Stimulated activated CD4-positive, alpha-beta T cell treated with anti-CD3 and anti-CD28 coated beads, Interleukin-12 subunit alpha, Interleukin-12 subunit beta, amount 100 ng/mL, for 4 hours (primary cell): ENCODE results near the gene GTF2B.
"Not testable (repeated sequence)": the region's sequence is repeated elsewhere in the genome, so short reads cannot be mapped to it uniquely, and the experiment has no call there.

ENCODE experiments used
- DNase-seq: peaks from one replicate; pipeline ENCODE4 v3.0.0-alpha.2; 2020

The GTF2B gene

DNA sequence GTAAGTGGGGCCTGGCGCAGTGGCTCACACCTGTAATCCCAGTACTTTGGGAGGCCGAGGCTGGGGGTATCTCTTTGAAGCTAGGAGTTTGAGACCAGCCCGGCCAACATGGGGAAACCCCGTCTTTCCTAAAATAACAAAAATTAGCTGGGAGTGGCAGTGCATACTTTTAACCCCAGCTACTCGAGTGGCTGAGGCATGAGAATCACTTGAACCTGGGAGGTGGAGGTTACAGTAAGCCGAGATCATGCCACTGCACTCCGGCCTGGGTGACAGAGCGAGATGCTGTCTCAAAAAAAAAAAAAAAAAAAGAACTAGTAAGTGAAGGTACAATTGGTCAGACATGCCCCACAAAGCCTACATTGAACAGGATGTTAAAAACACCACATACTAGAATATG lies 10.7 kb downstream of the GTF2B start:
- not testable (repeated sequence) for DNase-seq

- no peak for DNase-seq
These were observed 12.6 kb downstream of the GTF2B start for GRCh38 chr1:88878731-88879130.

GRCh38 chr1:88877911-88878310 lies 13.5 kb downstream of the GTF2B start:
- DNase-seq, result no peak

- no peak for DNase-seq
These were observed 14.0 kb downstream of the GTF2B start for GRCh38 chr1:88877382-88877825.

GRCh38 chr1:88876573-88877365 lies 14.6 kb downstream of the GTF2B start:
- no peak for DNase-seq

DNA sequence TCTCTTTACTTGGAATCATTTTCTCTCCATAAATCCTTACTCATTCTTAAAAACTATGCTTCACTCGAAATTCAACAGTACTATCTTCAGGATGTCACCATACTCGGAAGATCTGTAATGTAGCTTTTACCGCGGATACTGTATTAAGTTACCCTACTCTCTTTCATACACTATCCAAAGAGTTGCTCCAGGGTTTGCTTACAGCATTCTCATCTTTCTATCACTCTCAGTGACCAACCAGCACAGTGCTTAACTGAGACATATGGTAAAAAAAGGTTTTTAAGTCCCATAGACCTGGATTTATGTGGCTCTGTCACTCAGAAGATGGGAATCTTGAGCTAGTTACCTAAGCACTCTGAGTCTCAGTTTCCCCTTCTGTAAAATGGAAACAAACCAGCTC lies 15.8 kb downstream of the GTF2B start:
- no peak for DNase-seq

GRCh38 chr1:88873737-88874349 lies 17.5 kb downstream of the GTF2B start:
- DNase-seq, result no peak

GRCh38 chr1:88869644-88870043 lies 21.7 kb downstream of the GTF2B start:
- not testable (repeated sequence) for DNase-seq

DNA sequence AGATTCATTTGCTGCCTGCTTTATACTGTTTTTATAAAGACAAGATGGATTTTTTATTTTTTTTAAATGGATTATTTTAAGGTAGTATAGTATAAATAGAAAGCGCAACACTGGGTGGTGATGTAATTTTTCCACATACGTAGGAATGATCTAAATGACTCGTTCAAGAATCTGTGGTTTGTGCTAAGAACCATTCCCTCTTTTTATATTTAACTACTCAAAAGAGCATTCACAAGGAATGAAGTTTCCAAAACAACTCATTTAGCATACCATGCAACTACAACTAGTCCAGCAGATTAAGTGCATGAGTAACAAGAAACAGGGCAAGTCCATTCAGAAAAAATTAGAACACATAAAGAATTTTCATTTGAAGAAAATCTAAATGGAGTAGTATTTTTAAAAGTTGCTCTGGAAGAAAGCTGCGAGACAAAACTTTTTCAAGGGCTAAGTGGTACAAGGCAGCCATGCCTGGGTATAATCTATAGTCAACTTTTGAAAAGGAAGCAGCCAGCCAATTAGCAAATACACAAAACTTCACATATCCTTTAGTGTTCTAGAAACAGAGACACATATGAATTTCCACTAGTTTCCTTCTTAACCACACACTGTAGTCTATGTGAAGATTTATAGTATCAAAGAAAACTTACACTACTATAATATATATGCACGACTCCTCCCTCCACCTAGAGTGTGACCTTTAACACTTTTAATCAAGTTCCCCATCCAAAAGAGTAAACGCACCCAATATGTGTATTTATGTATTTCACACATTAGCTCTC lies 23.4 kb downstream of the GTF2B start:
- no peak for DNase-seq

- no peak for DNase-seq
These were observed 39.9 kb downstream of the GTF2B start for GRCh38 chr1:88851303-88852063.

GRCh38 chr1:88847643-88848042 lies 43.7 kb downstream of the GTF2B start:
- DNase-seq, result no peak

- DNase-seq, result no peak
These were observed 65.6 kb downstream of the GTF2B start for GRCh38 chr1:88825721-88826120.

GRCh38 chr1:88819642-88820041 lies 71.7 kb downstream of the GTF2B start:
- not testable (repeated sequence) for DNase-seq

GRCh38 chr1:88813471-88813870 lies 77.9 kb downstream of the GTF2B start:
- DNase-seq, result no peak

DNA sequence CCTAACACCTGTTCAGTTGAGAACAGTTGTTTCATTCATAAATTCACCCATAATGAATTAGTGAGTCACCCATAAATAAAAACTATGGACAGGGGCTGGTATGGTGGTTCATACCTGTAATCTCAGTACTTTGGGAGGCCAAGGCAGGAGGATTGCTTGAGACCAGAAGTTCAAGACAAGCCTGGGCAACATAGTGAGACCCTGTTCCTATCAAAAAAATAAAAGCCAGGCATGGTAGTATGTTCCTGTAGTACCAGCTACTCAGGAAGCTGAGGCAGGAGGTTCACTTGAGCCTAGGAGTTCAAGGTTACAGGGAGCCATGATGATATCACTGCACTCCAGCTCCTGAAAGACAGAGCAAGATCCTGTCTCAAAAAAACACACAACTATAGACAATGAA lies 79.0 kb downstream of the GTF2B start:
- DNase-seq, result no peak

- no peak for DNase-seq
These were observed 87.9 kb downstream of the GTF2B start for GRCh38 chr1:88803444-88803843.

- DNase-seq, result no peak
These were observed 88.4 kb downstream of the GTF2B start for GRCh38 chr1:88802950-88803349.
